HG03045 (cell line): ENCODE data around the gene DUSP5.

Experiments used
- ATAC-seq: cut with Tn5 transposase; IDR thresholded peaks from one replicate; pipeline ENCODE4 v1.9.1; 2021; ENCODE audit warnings: mild to moderate bottlenecking, moderate library complexity; ENCODE audit not compliant: unreplicated experiment

The DUSP5 gene

GRCh38 chr10:110479710-110480109, 18.0 kb upstream of the DUSP5 start:
- no peak for ATAC-seq

GRCh38 chr10:110480387-110480786, 17.3 kb upstream of the DUSP5 start:
- no peak for ATAC-seq

- ATAC-seq, result no peak
These were observed 15.8 kb upstream of the DUSP5 start for GRCh38 chr10:110481919-110482318.

DNA sequence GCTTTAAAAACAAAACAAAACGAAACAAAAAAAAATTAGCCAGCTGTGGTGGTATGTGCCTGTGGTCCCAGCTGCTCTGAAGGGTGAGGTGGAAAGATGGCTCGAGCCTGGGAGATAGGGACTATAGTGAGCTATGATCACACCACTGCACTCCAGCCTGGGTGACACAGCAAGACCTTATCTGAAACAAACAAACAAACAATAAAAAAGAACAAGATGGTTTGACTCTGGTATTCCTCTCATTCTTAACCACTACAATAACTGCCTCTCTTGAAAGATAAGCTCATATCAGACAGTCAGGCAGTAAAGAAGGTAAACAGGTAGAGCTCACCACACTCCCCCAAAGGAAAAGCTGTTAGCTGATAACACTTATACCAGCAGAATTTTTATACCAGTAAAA, 14.1 kb upstream of the DUSP5 start:
- ATAC-seq, result no peak

- no peak for ATAC-seq
These were observed 12.2 kb upstream of the DUSP5 start for GRCh38 chr10:110485541-110485940.

GRCh38 chr10:110486680-110487410, 10.9 kb upstream of the DUSP5 start:
- ATAC-seq, result no peak

- no peak for ATAC-seq
These were observed 10.0 kb upstream of the DUSP5 start for GRCh38 chr10:110487411-110488331.

GRCh38 chr10:110488332-110488681, 9.4 kb upstream of the DUSP5 start:
- no peak for ATAC-seq

DNA sequence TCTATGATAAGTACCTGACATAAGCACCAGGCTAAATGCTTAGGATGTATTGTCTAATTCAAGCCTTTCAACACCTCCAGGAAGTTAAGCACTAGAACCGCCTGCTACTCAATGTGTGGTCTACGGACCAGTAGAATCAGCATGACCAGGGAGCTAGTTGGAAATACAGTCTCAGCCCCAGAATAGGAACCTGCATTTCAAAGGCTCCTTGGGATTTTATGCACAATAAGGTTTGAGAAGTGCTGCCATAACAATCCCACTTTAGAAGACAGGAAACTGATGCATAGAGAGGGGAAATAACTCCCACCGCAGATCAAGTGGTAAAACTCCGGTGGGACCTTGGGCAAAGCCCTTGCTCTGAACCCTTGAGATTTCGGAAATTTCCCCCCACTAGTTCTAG, 8.8 kb upstream of the DUSP5 start:
- ATAC-seq, result no peak

DNA sequence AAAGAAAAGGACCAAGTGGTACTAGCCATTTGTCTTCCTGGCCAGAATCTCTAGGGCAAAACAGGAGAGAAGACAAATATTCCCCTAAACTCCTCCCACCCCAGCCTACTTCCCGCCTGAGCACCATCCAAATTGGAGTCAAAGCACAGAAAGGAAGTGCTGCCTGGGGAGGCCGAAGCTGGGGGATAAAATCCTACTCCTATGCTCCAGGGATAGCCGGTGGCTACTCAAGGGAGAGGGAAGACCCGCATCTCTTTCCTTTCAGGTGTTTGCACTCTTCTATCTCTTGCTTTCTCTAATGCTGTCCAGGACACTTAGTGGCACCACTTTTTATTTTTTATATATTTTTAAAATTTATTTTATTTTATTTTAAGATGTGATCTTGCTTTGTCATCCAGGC, 7.1 kb upstream of the DUSP5 start:
- no peak for ATAC-seq

DNA sequence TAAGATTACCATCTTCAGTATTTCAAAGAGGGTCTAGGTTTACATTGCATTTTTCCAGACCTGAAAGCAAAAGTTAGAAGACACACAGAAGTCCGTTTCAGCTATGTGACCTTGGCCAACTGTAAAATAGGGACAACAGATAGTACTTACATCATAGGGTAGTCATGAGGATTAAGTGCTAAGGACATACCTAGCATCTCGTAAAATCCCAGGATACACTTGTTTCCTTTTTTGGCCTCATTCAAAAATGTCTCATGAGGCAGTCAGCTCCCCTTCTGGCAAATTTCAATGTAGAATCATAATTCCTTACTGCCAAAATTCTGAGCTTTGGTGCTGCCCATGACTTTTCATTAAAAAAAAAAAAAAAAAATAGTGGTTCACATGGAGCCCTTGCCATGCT, 6.4 kb upstream of the DUSP5 start:
- no peak for ATAC-seq

GRCh38 chr10:110492069-110492822, 5.5 kb upstream of the DUSP5 start:
- ATAC-seq, result no peak

DNA sequence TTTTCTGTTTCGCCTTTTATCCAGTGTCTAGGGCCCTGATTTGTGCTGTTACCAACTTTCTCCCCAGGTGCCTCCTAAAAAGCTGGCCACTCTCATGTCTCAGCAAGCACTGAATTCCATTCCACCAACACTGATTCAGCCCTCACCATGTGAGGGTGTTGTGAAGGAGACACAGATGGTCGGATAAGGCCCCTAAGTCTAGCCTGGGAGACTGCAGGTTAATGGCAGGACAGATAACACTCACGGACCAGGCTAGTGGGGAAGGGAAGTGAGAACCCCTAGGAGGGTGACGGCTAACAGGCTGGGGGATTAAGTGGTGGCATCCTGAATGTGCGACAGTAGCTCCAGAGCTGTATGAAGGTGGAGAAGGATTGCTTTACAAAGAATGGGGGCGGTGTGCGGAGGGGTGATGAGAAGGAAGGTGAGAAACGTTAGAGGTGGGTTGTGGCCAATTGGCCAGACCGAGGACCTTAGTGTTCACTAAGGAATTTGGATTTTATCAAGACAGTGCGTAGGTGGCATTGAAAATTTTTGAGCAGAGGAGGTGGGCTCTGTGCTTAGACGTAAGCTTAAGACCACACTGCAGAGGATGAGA, 3.8 kb upstream of the DUSP5 start:
- ATAC-seq, result no peak

- ATAC-seq, result no peak
These were observed 3.2 kb upstream of the DUSP5 start for GRCh38 chr10:110494532-110494931.

GRCh38 chr10:110495731-110496552, 1.8 kb upstream of the DUSP5 start:
- no peak for ATAC-seq

- no peak for ATAC-seq
These were observed 912 bp upstream of the DUSP5 start for GRCh38 chr10:110496553-110497437.

DNA sequence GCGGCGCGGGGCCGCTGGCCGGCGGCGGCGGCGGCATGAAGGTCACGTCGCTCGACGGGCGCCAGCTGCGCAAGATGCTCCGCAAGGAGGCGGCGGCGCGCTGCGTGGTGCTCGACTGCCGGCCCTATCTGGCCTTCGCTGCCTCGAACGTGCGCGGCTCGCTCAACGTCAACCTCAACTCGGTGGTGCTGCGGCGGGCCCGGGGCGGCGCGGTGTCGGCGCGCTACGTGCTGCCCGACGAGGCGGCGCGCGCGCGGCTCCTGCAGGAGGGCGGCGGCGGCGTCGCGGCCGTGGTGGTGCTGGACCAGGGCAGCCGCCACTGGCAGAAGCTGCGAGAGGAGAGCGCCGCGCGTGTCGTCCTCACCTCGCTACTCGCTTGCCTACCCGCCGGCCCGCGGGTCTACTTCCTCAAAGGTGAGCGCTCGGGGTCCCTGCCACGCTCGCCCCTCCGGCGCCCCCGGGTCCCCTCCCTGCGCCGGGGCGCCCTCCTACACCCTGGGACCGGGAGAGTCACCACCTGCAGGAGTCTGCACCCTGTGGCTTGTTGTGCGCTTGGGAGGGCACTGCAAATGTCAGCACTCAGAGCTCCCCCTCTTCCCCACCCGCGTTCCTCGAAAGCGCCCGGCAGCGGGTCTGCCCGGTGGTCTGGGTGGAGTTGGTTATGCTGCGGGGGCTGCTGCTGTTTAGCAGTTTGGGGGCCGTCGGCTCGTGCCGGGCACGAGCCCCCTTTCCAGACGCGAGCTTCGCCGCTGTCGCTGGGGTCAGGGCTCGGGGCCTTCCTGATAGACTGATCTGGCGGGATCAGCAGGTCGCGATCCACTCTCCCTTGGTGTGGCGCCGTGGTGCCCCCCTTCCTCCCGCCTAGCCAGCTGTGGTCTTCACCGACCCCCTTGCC, 627 bp downstream of the DUSP5 start:
- ATAC-seq, result peak; percentile 22
